GM12878 (cell line): ENCODE measurements around the gene PPP3CA. TPM values are rescaled to one million over a fixed set of nuclear protein-coding genes. Genes with fewer than 3 reads are reported as not detected.

Experiments
- ATAC-seq: fragments of 200-7000 bp; cut with Tn5 transposase; 3 replicates; pipeline ENCODE4 v1.9.1; 2020; ENCODE audit warnings: mild to moderate bottlenecking, moderate library complexity
- BruUV-seq: library from RNA; stranded (reverse); fragments of 400-500 nt; replicated peaks from 2 replicates; lab custom pipeline; 2021; lab: Mats Ljungman, UMichigan
- CTCF ChIA-PET: fragments of 300-600 bp; sonication (Branson Sonifier 250); formaldehyde crosslinking; extraction: SDS; loops from one replicate; lab custom pipeline; 2021; ENCODE audit warnings: inconsistent platforms; lab: Yijun Ruan, JAX
- POLR2A ChIA-PET: fragments of 350-600 bp; formaldehyde crosslinking; extraction: SDS; loops from one replicate; lab custom pipeline; 2021; ENCODE audit warnings: inconsistent platforms; lab: Charles Lee
- RAD21 ChIA-PET: fragments of 300-600 bp; sonication (Branson Sonifier 250); formaldehyde crosslinking; loops from one replicate; lab custom pipeline; 2023; ENCODE audit warnings: antibody characterized with exemption; ENCODE audit not compliant: unreplicated experiment; lab: Charles Lee
- SMC1A ChIA-PET: fragments of 300-600 bp; sonication (Branson Sonifier 250); formaldehyde crosslinking; loops from one replicate; lab custom pipeline; 2023; ENCODE audit not compliant: unreplicated experiment, uncharacterized antibody; lab: Charles Lee
- DNase-seq: peaks from one replicate; pipeline ENCODE4 v3.0.0-alpha.2; 2011; ENCODE audit warnings: low read depth, low spot score
- FAIRE-seq: peaks from 3 replicates; lab custom pipeline; 2011; peaks lifted over from hg19 to GRCh38; lab: Jason Lieb, UNC
- H2AFZ ChIP-seq: 2 replicates; pipeline ENCODE4 v1.6.0; 2011; ENCODE audit warnings: low read depth, low read length, control low read depth; ENCODE audit not compliant: control insufficient read depth
- H3K27ac ChIP-seq: 2 replicates; pipeline ENCODE4 v1.5.1; 2011; ENCODE audit warnings: control low read depth; ENCODE audit not compliant: control insufficient read depth, insufficient read depth
- H3K27me3 ChIP-seq, 2 experiments: replicated peaks in 1 of 2; 2 replicates each; pipeline versions ENCODE4 v1.6.0 to v1.6.1; 2011; ENCODE audit warnings: low read length in 1 of 2; ENCODE audit not compliant: control insufficient read depth in 2 of 2, insufficient read depth in 2 of 2
- H3K36me3 ChIP-seq, 2 experiments: 2 replicates each; pipeline ENCODE4 v1.5.1; 2011; ENCODE audit warnings: low read length in 1 of 2; ENCODE audit not compliant: control insufficient read depth in 2 of 2, insufficient read depth in 2 of 2
- H3K4me1 ChIP-seq: 2 replicates; pipeline ENCODE4 v1.6.1; 2011; ENCODE audit warnings: mild to moderate bottlenecking, low read length, moderate library complexity, mixed read lengths; ENCODE audit not compliant: control insufficient read depth, insufficient read depth
- H3K4me2 ChIP-seq: 2 replicates; pipeline ENCODE4 v1.6.0; 2011; ENCODE audit warnings: control low read depth; ENCODE audit not compliant: control insufficient read depth, insufficient read depth
- H3K4me3 ChIP-seq: fragments of 200-600 bp; sonication (generic); 2 replicates; pipeline ENCODE4 v1.5.1; 2016
- H3K79me2 ChIP-seq: 2 replicates; pipeline ENCODE4 v1.6.0; 2011; ENCODE audit warnings: low read length; ENCODE audit not compliant: control insufficient read depth, insufficient read depth
- H3K9ac ChIP-seq: 2 replicates; pipeline ENCODE4 v1.8.0; 2011; ENCODE audit warnings: low read length, control low read depth, mixed read lengths; ENCODE audit not compliant: control insufficient read depth, insufficient read depth
- H3K9me3 ChIP-seq: replicated peaks from 3 replicates; pipeline ENCODE4 v1.5.1; 2011; ENCODE audit warnings: mild to moderate bottlenecking, low read length; ENCODE audit not compliant: control insufficient read depth, insufficient read depth
- H4K20me1 ChIP-seq: 2 replicates; pipeline ENCODE4 v1.6.0; 2011; ENCODE audit not compliant: control insufficient read depth, insufficient read depth
- MEF2A ChIP-seq: IDR thresholded peaks from 2 replicates; pipeline ENCODE4 v1.6.1; 2011; ENCODE audit warnings: low read depth, mild to moderate bottlenecking, low read length, moderate library complexity; ENCODE audit not compliant: insufficient read depth
- RUNX3 ChIP-seq: IDR thresholded peaks from 2 replicates; pipeline ENCODE4 v1.6.1; 2012; ENCODE audit warnings: low read length, inconsistent platforms
- SPI1 ChIP-seq: IDR thresholded peaks from 2 replicates; pipeline ENCODE4 v1.6.1; 2011; ENCODE audit warnings: low read depth, mild to moderate bottlenecking, low read length, moderate library complexity, borderline replicate concordance; ENCODE audit not compliant: insufficient read depth
- WGBS: methylation state at CpG from one replicate; pipeline ENCODE4 v1.1.6; 2016; ENCODE audit warnings: low lambda C conversion rate; ENCODE audit not compliant: insufficient replicate concordance, insufficient coverage; ENCODE audit errors: missing lambda C conversion rate; 5-methylcytosine and 5-hydroxymethylcytosine counted together
- in situ Hi-C: fragments of 300-500 bp; cut with MboI; formaldehyde crosslinking; loops from 9 replicates; pipeline ENCODE4 v1.14.3; 2018; ENCODE audit warnings: mixed read lengths
- intact Hi-C: fragments of 100-400 bp; cut with micrococcal nuclease; formaldehyde crosslinking; loops from one replicate; pipeline ENCODE4 v1.14.2; 2022; ENCODE audit not compliant: unreplicated experiment
- polyA plus RNA-seq, 11 experiments: library from polyadenylated mRNA; depleted of rRNA in 4 of 11; unstranded in 6 of 11; stranded (reverse) in 5 of 11; fragments of >200 nt; fragmentation: Nextera tagmentation in 4 of 11; fragmentation: Illumina TruSeq in 1 of 11; extraction: Ambion mirVana in 4 of 11; extraction: Trizol in 1 of 11; gene quantifications; 1 replicate in 1 of 11; 2 replicates in 10 of 11; pipeline versions ENCODE4 v1.2.1 to v1.2.3, GENCODE V29; 2011 to 2016; ENCODE audit warnings: inconsistent platforms in 2 of 11, missing spikeins in 2 of 11, low read depth in 1 of 11
- total RNA-seq, 4 experiments: library from RNA; depleted of rRNA in 3 of 4; stranded (reverse); fragments of >200 nt in 3 of 4; fragmentation: Illumina TruSeq in 1 of 4; extraction: Trizol in 1 of 4; gene quantifications; 2 replicates each; pipeline versions ENCODE4 v1.2.1 to v1.2.3, GENCODE V29; 2013 to 2021

PPP3CA gene
- total and polyA plus RNA-seq, 10 of the 15 experiments (the other 5 are each of a cell fraction or from before 2014, with no cell fraction given), result 0.33 to 9.0 (median 1.0) TPM

- CTCF ChIA-PET, result interaction anchor here (0.5 to 1.0 kb wide), 3 partner anchors 9 to 280 kb away, joined by 3 to 5 read pairs (median 3); no protein-coding TSS in a partner anchor
- FAIRE-seq (no peak), ATAC-seq (no peak), DNase-seq (no peak)
- H3K27me3 ChIP-seq, result no peaks in the 10 kb centered on the region
- no peak overlapping the region for H2AFZ ChIP-seq
- no TSS peak for BruUV-seq
- TF ChIP-seq MEF2A, result no peak
- no peaks in the 10 kb centered on the region for H4K20me1 ChIP-seq
- SMC1A ChIA-PET, result interaction anchor here (1.1 kb wide), 1 partner anchor 14 kb away, joined by 4 read pairs; no protein-coding TSS in a partner anchor
- RAD21 ChIA-PET, result no interaction called here
- H3K36me3 ChIP-seq, result no peaks in the 10 kb centered on the region
- H3K9ac ChIP-seq, result no peak overlapping the region
- H3K4me1 ChIP-seq, result no peaks in the 10 kb centered on the region; the same call in 1 of the 2 replicates
- 62% methylated on average over 10 of the region's 10 CpGs for WGBS
- no peak overlapping the region for H3K27ac ChIP-seq
- in situ Hi-C loops, result no loop called here
- POLR2A ChIA-PET, result interaction anchor here (0.6 kb wide), 1 partner anchor 164 kb away, joined by 3 read pairs; no protein-coding TSS in a partner anchor
- no peak overlapping the region for H3K4me2 ChIP-seq
- intact Hi-C loops, result no loop called here
- H3K79me2 ChIP-seq, result no peaks in the 10 kb centered on the region
- H3K4me3 ChIP-seq, result no peak overlapping the region
- H3K9me3 ChIP-seq, result no peaks in the 10 kb centered on the region; the same call in 2 of the 3 replicates
Observed at GRCh38 chr4:101128473-101128872, 218.9 kb downstream of the PPP3CA start.

DNA sequence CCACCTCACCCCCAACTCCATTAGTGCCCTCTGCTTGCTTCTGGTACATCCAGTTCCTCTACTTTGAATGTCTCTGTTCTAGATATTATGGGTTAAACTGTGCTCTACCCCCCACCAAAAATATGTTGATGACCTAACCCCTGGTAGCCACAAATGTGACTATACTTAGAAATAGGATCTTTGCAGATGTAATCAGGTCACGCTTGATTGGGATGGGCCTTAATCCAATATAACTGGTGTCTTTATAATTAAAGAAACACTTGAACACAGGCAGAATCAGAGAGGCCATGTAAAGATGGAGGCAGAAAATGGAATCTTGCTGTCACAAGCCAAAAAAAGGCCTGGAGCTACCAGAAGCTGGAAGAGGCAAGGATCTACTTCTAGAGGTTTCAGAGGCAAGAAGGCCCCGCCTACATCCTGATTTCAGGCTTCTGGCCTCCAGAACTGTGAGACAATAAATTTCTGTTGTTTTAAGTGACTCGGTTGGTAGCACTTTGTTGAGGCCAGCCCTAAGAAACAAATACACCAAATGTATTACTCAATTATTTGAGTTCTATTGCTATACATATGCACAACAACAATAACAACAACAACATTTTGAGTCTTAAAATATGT lies 220.0 kb downstream of the PPP3CA start:
- Histone ChIP-seq H3K79me2 (no peaks in the 10 kb centered on the region), H3K4me1 (no peaks in the 10 kb centered on the region; the same call in 1 of the 2 replicates), H3K36me3 (no peaks in the 10 kb centered on the region), H4K20me1 (no peaks in the 10 kb centered on the region), H2AFZ (no peak overlapping the region), H3K9ac (no peak overlapping the region), H3K4me3 (no peak overlapping the region), H3K27ac (no peak overlapping the region), H3K27me3 (no peaks in the 10 kb centered on the region), H3K4me2 (no peak overlapping the region), H3K9me3 (no peaks in the 10 kb centered on the region; the same call in 2 of the 3 replicates)
- intact Hi-C loops (no loop called here), in situ Hi-C loops (no loop called here)
- WGBS, result 34% methylated on average over 3 of the region's 3 CpGs
- DNase-seq (no peak), FAIRE-seq (no peak), ATAC-seq (no peak)
- ChIA-PET SMC1A (no interaction called here), RAD21 (no interaction called here), CTCF (interaction anchor here (1.0 kb wide), 1 partner anchor 279 kb away, joined by 3 read pairs; no protein-coding TSS in a partner anchor), POLR2A (interaction anchor here (1.0 kb wide), 1 partner anchor 24 kb away, joined by 3 read pairs; no protein-coding TSS in a partner anchor)
- TF ChIP-seq SPI1 (no peak), RUNX3 (peak; percentile 27; the same call in 1 of the 2 replicates), MEF2A (0 out of 2 replicates have a peak, but pooled peaks have one; percentile 37)
- BruUV-seq, result no TSS peak
